Fibroblast of villous mesenchyme (primary cell): ENCODE data around the gene TOMM22. TPM values are rescaled to one million over a fixed set of nuclear protein-coding genes. Genes with fewer than 3 reads are reported as not detected.

Experiments used
- DNase-seq: peaks from one replicate; pipeline ENCODE4 v3.0.0-alpha.2; 2010; ENCODE audit warnings: low read depth
- H3K4me3 ChIP-seq: 2 replicates; pipeline ENCODE4 v1.5.1; 2011; ENCODE audit warnings: low read depth, mild to moderate bottlenecking, low read length
- total RNA-seq: library from RNA; depleted of rRNA; stranded (reverse); fragments of >200 nt; gene quantifications from 2 replicates; pipeline ENCODE4 v1.2.3, GENCODE V29; 2012
- TF ChIP-seq, protein P1 (sequence below): IDR thresholded peaks from 2 replicates; pipeline ENCODE4 v1.5.1; 2012; ENCODE audit warnings: low read depth, mild to moderate bottlenecking, low read length; ENCODE audit not compliant: insufficient read depth

TOMM22 gene
- total RNA-seq, 1 donor, result 88.9 TPM

DNA sequence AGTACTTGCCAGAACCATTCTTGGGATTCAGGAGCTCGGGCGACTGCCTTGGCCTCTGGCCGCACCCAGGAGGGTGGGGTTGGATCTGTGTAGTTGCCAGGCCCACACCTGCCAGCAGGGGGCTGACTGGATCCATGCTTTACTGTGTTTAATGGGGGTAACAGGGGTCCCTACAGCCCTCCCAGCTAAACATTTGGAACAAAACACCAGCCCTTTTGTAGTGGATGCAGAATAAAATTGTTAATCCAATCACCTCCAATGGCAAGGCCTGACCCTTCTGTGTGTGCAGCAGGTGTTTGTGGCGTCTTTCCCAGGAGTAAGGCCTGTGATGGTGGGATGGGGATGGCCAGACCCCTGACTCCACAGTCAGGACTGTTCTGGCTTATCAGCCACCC lies 51.6 kb downstream of the TOMM22 start:
- DNase-seq, result peak; percentile 14
- TF ChIP-seq, protein P1, sequence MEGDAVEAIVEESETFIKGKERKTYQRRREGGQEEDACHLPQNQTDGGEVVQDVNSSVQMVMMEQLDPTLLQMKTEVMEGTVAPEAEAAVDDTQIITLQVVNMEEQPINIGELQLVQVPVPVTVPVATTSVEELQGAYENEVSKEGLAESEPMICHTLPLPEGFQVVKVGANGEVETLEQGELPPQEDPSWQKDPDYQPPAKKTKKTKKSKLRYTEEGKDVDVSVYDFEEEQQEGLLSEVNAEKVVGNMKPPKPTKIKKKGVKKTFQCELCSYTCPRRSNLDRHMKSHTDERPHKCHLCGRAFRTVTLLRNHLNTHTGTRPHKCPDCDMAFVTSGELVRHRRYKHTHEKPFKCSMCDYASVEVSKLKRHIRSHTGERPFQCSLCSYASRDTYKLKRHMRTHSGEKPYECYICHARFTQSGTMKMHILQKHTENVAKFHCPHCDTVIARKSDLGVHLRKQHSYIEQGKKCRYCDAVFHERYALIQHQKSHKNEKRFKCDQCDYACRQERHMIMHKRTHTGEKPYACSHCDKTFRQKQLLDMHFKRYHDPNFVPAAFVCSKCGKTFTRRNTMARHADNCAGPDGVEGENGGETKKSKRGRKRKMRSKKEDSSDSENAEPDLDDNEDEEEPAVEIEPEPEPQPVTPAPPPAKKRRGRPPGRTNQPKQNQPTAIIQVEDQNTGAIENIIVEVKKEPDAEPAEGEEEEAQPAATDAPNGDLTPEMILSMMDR, result peak; percentile 78
- H3K4me3 ChIP-seq, result no peak overlapping the region

DNA sequence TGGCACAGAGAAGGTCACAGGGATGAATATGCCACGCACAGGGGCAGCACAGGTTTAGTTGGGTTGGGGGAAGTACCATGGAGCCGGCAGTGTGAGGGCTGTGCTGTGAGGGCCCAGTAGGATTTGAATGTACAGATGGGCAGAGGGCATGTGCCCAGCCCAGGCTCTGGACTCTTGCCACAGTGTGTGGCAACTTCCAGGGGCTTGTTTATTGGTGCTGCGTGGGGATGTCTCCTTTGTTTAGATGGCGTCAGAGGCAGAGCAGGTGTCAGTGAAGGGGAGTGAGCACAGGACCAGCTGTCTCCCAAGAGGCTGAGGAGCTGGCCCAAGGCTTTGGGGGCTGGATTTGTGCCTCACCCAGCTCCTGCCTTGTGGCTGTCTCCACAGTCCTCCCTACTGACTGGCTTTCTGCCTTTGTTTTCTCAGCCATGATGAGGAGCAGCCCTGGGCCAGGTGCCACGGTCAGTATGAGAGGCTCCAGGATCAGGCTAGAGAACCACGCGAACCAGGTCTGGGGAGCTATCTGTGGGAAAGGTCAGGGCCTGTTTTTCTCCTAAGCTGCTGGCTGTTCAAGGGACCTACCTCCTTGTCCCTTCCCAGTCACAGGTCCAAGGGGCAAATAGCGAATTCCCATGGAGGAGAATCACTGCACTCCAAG lies 52.1 kb downstream of the TOMM22 start:
- peak; percentile 50 for DNase-seq
- TF ChIP-seq, protein P1, result no peak
- H3K4me3 ChIP-seq, result no peak overlapping the region

DNA sequence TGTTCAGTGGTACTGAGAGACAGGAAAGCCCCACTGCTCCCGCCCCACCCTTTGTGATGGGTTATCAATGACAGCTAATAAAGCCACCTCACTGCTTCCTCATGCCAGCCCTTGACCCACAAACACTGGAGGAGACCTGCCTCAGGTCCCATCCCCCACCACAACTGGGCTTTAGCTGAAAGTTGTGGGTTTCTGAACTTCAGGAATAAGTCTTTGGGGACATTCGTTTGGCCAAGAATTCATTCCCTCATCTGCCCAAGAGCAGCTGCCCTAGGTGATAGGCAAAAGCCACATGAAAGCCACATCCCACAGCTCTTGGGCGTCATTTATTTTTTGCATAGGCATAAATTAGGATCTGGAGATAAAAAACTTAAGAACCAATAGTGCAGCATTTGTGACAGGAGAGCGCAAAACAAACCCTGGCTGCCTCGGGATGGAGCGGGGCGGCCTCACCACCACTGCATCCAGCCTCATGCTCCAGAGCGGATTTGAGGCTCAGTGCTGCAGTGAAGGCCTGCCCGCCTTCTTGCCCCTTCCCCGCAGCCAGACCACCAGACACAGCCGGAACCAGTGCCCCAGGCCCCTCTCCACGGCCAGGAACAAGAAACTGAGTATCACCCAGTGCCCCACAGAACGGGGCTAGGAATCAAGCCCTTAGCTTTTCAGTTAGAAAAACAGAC lies 52.8 kb downstream of the TOMM22 start:
- TF ChIP-seq, protein P1, result no peak
- no peak for DNase-seq
- H3K4me3 ChIP-seq, result no peak overlapping the region

Other genes starting within 250 kb of the TOMM22 start
- gene KCNJ4, start 226.8 kb upstream of the TOMM22 start, total RNA-seq, result not detected in 2 replicates
- gene KDELR3, start 213.9 kb upstream of the TOMM22 start, total RNA-seq, result 125 and 139 TPM in 2 replicates
- 454 and 540 TPM in 2 replicates for gene DDX17, start 175.6 kb upstream of the TOMM22 start, total RNA-seq
- gene DMC1, start 111.8 kb upstream of the TOMM22 start, total RNA-seq, result 2.3 and 6.5 TPM in 2 replicates
- gene FAM227A, start 25.6 kb upstream of the TOMM22 start, total RNA-seq, result 1.3 and 1.9 TPM in 2 replicates
- 12.2 and 20.7 TPM in 2 replicates for gene CBY1, start 25.3 kb upstream of the TOMM22 start, total RNA-seq
- gene JOSD1, start 19.0 kb downstream of the TOMM22 start, total RNA-seq, result 53.5 and 62.2 TPM in 2 replicates
- 31.2 and 35.4 TPM in 2 replicates for gene GTPBP1, start 24.0 kb downstream of the TOMM22 start, total RNA-seq
- gene SUN2, start 74.0 kb downstream of the TOMM22 start, total RNA-seq, result 64.3 and 99.9 TPM in 2 replicates
- gene DNAL4, start 112.2 kb downstream of the TOMM22 start, total RNA-seq, result 10.3 and 11.2 TPM in 2 replicates
- gene NPTXR, start 162.1 kb downstream of the TOMM22 start, total RNA-seq, result 0.64 and 0.86 TPM in 2 replicates
- 57.7 and 66.5 TPM in 2 replicates for gene CBX6, start 190.3 kb downstream of the TOMM22 start, total RNA-seq